HEK293T (cell line): ENCODE data around the gene OAT.

Experiments
- ARNT ChIP-seq: fragments of 450-650 bp; IDR thresholded peaks from 2 replicates; pipeline ENCODE4 v1.6.1; 2017; ENCODE audit warnings: mild to moderate bottlenecking
- BHLHE40 ChIP-seq: fragments of 450-650 bp; IDR thresholded peaks from 2 replicates; pipeline ENCODE4 v1.6.1; 2016; ENCODE audit warnings: mild to moderate bottlenecking, moderate library complexity, borderline replicate concordance
- ELF4 ChIP-seq: fragments of 450-650 bp; IDR thresholded peaks from 2 replicates; pipeline ENCODE4 v1.6.1; 2017; ENCODE audit warnings: antibody characterized with exemption
- FOXA1 ChIP-seq: fragments of 450-650 bp; IDR thresholded peaks from 2 replicates; pipeline ENCODE4 v1.6.1; 2016; ENCODE audit warnings: mild to moderate bottlenecking
- FOXM1 ChIP-seq: fragments of 450-650 bp; IDR thresholded peaks from 2 replicates; pipeline ENCODE4 v1.6.1; 2017; ENCODE audit warnings: mild to moderate bottlenecking, borderline replicate concordance
- HDGF ChIP-seq: fragments of 450-650 bp; IDR thresholded peaks from 2 replicates; pipeline ENCODE4 v1.6.1; 2017; ENCODE audit warnings: antibody characterized with exemption, borderline replicate concordance
- L3MBTL2 ChIP-seq: fragments of 450-650 bp; conservative IDR thresholded peaks from 2 replicates; pipeline ENCODE4 v1.6.1; 2016; ENCODE audit warnings: mild to moderate bottlenecking
- LEF1 ChIP-seq: fragments of 450-650 bp; IDR thresholded peaks from 2 replicates; pipeline ENCODE4 v1.6.1; 2017; ENCODE audit warnings: mild to moderate bottlenecking, borderline replicate concordance
- NFRKB ChIP-seq: fragments of 450-650 bp; IDR thresholded peaks from 2 replicates; pipeline ENCODE4 v1.6.1; 2016; ENCODE audit warnings: mild to moderate bottlenecking, moderate library complexity
- SP1 ChIP-seq: fragments of 450-650 bp; IDR thresholded peaks from 2 replicates; pipeline ENCODE4 v1.6.1; 2017
- SUZ12 ChIP-seq: fragments of 450-650 bp; IDR thresholded peaks from 2 replicates; pipeline ENCODE4 v1.6.1; 2016; ENCODE audit warnings: mild to moderate bottlenecking

GRCh38 chr10:124467165-124467564, 48.4 kb upstream of the OAT start:
- TF ChIP-seq FOXM1: no peak
- TF ChIP-seq HDGF: no peak
- no peak for TF ChIP-seq ELF4
- TF ChIP-seq L3MBTL2: no peak
- no peak for TF ChIP-seq SUZ12
- TF ChIP-seq SP1: no peak
- TF ChIP-seq LEF1: no peak
- no peak for TF ChIP-seq BHLHE40
- TF ChIP-seq NFRKB: no peak
- TF ChIP-seq FOXA1: no peak
- TF ChIP-seq ARNT: no peak
